Measurements from ENCODE around the gene CDH13.
A peak's percentile ranks its signal among the peaks of the same experiment; 100 is the strongest.

CDH13 gene

GRCh38 chr16:82793528-82794245 lies 166.9 kb downstream of the CDH13 start:
- no peak for DNase-seq

GRCh38 chr16:82796047-82796446 lies 169.3 kb downstream of the CDH13 start:
- DNase-seq = no peak

GRCh38 chr16:82801361-82801760 lies 174.6 kb downstream of the CDH13 start:
- DNase-seq = peak; percentile 18

GRCh38 chr16:82805866-82806265 lies 179.1 kb downstream of the CDH13 start:
- no peak for DNase-seq

- no peak for DNase-seq
Measured at GRCh38 chr16:82807311-82807710, 180.5 kb downstream of the CDH13 start.

- no peak for DNase-seq
Measured at GRCh38 chr16:82808036-82808435, 181.3 kb downstream of the CDH13 start.

- DNase-seq = no peak
Measured at GRCh38 chr16:82810077-82810476, 183.3 kb downstream of the CDH13 start.

- no peak for DNase-seq
Measured at GRCh38 chr16:82814059-82814458, 187.3 kb downstream of the CDH13 start.

- DNase-seq = no peak
Measured at GRCh38 chr16:82819286-82819685, 192.5 kb downstream of the CDH13 start.

GRCh38 chr16:82820855-82821254 lies 194.1 kb downstream of the CDH13 start:
- DNase-seq = no peak

- DNase-seq = no peak
Measured at GRCh38 chr16:82824408-82824807, 197.6 kb downstream of the CDH13 start.

GRCh38 chr16:82829301-82829700 lies 202.5 kb downstream of the CDH13 start:
- DNase-seq = no peak

- DNase-seq = no peak
Measured at GRCh38 chr16:82830944-82831343, 204.2 kb downstream of the CDH13 start.

- DNase-seq = no peak
Measured at GRCh38 chr16:82832821-82833220, 206.1 kb downstream of the CDH13 start.

GRCh38 chr16:82833378-82833993 lies 206.7 kb downstream of the CDH13 start:
- no peak for DNase-seq

GRCh38 chr16:82834151-82834815 lies 207.5 kb downstream of the CDH13 start:
- no peak for DNase-seq

GRCh38 chr16:82835487-82836155 lies 208.9 kb downstream of the CDH13 start:
- DNase-seq = no peak

- DNase-seq = no peak
Measured at GRCh38 chr16:82841108-82841507, 214.3 kb downstream of the CDH13 start.

- DNase-seq = no peak
Measured at GRCh38 chr16:82843606-82844271, 217.0 kb downstream of the CDH13 start.

- no peak for DNase-seq
Measured at GRCh38 chr16:82845116-82845515, 218.3 kb downstream of the CDH13 start.

- DNase-seq = no peak
Measured at GRCh38 chr16:82846806-82847205, 220.0 kb downstream of the CDH13 start.

GRCh38 chr16:82848013-82848412 lies 221.2 kb downstream of the CDH13 start:
- no peak for DNase-seq

- no peak for DNase-seq
Measured at GRCh38 chr16:82852388-82853008, 225.7 kb downstream of the CDH13 start.
